ENCODE results near the gene FCER2. TPM values are rescaled to one million over a fixed set of nuclear protein-coding genes. Genes with fewer than 3 reads are reported as not detected.

FCER2 gene
- total RNA-seq, 1 donor from 2014 or later: 0.30 TPM

DNA sequence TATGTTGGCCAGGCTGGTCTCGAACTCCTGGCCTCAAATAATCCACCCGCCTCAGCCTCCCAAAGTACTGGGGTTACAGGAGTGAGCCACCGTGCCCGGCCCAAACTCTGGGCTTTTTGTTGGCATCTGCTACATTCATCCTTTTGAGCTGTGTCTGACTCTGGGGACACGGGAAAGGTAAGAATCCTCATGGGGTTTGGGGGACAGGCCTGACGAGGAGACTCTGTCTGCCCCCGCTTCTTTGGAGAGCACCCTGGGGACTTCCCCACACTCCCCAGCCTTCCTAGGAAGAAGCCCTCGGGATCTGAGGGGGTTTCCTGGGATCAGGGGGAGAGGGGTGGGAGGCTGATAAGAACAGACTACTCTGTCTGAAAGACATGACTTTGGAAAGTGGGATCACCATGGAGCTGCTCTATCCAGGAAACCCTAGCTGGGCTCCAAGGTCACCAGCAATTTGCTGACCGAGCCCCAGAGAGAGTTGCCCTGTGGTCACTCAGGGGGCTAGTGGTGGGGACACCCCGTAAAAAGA lies 8.1 kb upstream of the FCER2 start:
- Histone ChIP-seq H3K4me1 (no peaks in the 10 kb centered on the region), H3K4me3 (no peak overlapping the region), H3K9me3 (replicated peaks) (no peaks in the 10 kb centered on the region), H3K27me3 (ENCODE audit: low read depth) (peaks cover 15% of the 10 kb centered on the region), H3K36me3 (no peaks in the 10 kb centered on the region), H3K27ac (replicated peaks) (no peak overlapping the region)
- DNase-seq: no peak
- intact Hi-C loops (cut with micrococcal nuclease): no loop called here
- TF ChIP-seq, protein P1, sequence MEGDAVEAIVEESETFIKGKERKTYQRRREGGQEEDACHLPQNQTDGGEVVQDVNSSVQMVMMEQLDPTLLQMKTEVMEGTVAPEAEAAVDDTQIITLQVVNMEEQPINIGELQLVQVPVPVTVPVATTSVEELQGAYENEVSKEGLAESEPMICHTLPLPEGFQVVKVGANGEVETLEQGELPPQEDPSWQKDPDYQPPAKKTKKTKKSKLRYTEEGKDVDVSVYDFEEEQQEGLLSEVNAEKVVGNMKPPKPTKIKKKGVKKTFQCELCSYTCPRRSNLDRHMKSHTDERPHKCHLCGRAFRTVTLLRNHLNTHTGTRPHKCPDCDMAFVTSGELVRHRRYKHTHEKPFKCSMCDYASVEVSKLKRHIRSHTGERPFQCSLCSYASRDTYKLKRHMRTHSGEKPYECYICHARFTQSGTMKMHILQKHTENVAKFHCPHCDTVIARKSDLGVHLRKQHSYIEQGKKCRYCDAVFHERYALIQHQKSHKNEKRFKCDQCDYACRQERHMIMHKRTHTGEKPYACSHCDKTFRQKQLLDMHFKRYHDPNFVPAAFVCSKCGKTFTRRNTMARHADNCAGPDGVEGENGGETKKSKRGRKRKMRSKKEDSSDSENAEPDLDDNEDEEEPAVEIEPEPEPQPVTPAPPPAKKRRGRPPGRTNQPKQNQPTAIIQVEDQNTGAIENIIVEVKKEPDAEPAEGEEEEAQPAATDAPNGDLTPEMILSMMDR (IDR thresholded peaks at IDR 0.05; ENCODE audit: borderline replicate concordance): no peak

DNA sequence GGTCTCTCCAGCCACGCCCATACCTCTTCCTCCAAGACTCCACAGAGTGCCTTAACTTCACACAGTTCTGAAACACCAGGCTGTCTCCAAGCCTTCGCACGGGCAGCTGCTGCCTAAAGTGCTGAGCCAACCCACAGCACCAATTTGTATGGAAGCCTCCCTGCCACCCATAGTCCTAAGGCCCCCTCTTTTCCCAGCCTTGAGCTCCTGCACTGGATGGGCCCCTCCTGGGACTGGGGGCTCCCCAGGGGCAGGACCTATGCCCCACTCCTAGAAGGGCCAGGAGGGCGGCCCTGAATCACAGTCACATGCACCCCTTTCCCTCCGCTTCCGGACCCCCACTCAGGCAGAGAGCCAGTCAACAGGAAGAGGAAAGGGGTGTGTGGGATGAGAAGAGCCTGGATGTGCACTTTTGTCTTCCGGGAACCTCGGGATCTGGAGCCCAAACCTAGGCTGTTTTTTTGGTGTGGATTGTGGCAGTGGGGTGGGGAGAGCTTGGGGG lies 5.1 kb upstream of the FCER2 start:
- no peak for DNase-seq
- TF ChIP-seq, protein P1 (IDR thresholded peaks at IDR 0.05; ENCODE audit: borderline replicate concordance): no peak
- Histone ChIP-seq H3K36me3 (no peaks in the 10 kb centered on the region), H3K4me1 (no peaks in the 10 kb centered on the region), H3K4me3 (no peak overlapping the region), H3K9me3 (replicated peaks) (no peaks in the 10 kb centered on the region), H3K27me3 (ENCODE audit: low read depth) (peaks cover 43% of the 10 kb centered on the region), H3K27ac (replicated peaks) (no peak overlapping the region)
- intact Hi-C loops (cut with micrococcal nuclease): no loop called here

DNA sequence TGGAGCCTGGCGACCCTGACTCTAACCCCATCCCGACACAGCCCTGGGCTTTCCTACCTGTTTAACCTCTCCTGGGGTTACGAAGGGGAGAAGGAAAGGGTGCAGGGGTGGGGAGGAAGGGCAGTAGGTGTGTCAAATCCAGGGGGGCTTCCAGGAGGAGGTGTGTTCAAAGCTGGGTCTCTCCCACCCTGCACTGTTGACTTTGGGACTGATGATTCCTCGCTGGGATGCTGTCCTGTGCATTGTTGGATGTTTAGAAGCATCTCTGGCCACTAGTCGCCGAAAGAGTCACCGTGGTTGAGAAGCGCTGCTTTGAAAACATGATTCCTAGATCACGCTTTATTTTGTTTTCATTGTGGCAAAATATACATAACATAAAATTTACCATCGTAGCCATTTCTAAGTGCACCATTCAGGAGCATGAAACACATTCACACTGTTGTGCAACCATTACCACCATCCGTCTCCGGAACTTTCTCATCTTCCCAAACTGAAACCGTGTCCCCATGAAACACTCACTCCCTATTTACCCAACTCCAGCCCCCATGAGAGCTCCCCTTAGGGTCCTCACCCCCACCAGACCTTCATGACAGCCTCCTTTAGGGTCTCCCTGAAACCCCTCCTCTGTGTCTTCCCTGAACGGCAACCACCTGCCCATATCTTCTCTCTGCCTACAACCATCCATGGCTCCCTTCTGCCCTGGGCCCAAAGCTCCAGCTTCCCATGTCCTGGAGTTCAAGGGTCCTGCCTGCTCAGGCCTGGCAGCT lies 4.4 kb upstream of the FCER2 start:
- peak overlapping the region; percentile 38 for H3K27ac ChIP-seq (replicated peaks)
- no peak for DNase-seq
- H3K4me3 ChIP-seq: no peak overlapping the region
- intact Hi-C loops (cut with micrococcal nuclease): no loop called here
- H3K27me3 ChIP-seq (ENCODE audit: low read depth): peaks cover 49% of the 10 kb centered on the region
- TF ChIP-seq, protein P1 (IDR thresholded peaks at IDR 0.05; ENCODE audit: borderline replicate concordance): no peak
- no peaks in the 10 kb centered on the region for H3K4me1 ChIP-seq
- no peaks in the 10 kb centered on the region for H3K9me3 ChIP-seq (replicated peaks)
- no peaks in the 10 kb centered on the region for H3K36me3 ChIP-seq

DNA sequence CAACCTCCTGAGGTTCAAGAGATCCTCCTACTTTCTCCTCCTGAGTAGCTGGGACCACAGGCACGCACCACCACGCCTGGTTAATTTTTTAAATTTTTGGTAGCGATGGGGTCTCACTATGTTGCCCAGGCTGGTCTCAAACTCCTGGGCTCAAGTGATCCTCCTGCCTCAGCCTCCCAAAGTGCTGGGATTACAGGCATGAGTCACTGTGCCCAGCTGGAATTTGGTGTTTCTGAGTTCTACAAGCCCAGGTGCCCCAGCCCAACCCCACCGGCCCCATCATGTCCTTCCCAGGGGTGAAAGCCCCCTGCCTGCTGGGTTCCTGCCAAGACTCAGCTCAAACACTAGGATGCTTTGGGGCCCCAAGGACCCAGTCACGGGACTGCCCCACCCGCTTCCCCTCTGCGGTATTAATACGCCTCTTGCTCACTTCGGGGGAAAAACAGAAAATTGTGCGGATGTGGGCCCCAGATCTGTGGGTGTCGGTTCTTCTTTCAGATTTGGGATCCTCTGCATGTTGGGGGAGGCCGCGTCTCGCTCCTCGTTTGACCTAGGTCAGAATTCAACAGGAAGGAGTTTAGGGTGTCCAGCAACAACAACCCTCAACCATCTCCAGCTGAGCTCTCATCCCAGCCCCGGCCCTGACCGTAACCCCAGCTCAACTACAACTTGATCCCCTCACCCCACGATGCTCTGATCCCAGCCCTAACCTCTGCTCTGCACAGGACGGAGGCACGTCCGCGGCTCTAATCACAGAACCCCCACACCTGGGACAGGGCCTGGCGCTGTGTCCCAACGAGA lies 3.7 kb upstream of the FCER2 start:
- H3K27me3 ChIP-seq (ENCODE audit: low read depth): peaks cover 57% of the 10 kb centered on the region
- intact Hi-C loops (cut with micrococcal nuclease): no loop called here
- no peaks in the 10 kb centered on the region for H3K4me1 ChIP-seq
- H3K9me3 ChIP-seq (replicated peaks): no peaks in the 10 kb centered on the region
- DNase-seq: peak; percentile 30
- no peak overlapping the region for H3K4me3 ChIP-seq
- TF ChIP-seq, protein P1 (IDR thresholded peaks at IDR 0.05; ENCODE audit: borderline replicate concordance): no peak
- peak overlapping the region; percentile 38 for H3K27ac ChIP-seq (replicated peaks)
- no peaks in the 10 kb centered on the region for H3K36me3 ChIP-seq

DNA sequence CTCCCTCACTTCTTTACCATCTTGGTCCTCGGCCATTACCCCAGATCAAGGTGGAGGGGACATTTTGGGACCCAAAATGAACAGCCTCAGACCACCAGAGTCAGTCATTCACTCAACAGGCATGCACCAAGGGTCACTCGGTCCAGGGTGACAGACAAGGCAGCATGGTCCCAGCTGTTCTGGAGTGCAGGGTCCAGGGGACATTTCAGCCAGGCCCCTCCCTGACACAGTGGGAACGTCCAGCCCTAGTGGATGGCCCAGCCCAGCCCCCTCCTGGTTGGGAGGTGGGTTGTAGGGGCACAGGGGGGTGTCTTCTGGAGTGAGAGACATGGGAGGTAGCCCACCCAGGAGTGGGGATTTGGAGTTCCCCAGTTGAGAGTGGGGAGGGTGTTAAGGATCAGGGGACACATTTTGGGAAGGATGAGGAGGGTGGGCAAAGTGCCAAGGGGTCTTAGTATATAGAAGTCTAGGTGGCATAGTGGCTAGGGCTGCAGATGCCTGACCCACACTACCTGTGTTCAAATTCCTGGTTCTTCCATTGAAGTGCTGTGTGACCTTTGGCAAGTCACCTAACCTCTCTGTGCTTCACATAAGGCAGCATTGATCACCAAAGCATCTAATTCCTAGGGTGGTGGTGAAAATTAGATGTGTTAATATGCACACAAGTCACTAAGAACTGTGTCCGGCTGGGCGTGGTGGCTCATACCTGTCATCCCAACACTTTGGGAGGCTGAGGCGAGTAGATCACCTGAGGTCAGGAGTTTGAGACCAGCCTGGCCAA lies 2.5 kb upstream of the FCER2 start:
- DNase-seq: no peak
- Histone ChIP-seq H3K9me3 (replicated peaks) (no peaks in the 10 kb centered on the region), H3K36me3 (no peaks in the 10 kb centered on the region), H3K4me1 (no peaks in the 10 kb centered on the region), H3K27me3 (ENCODE audit: low read depth) (peaks cover 60% of the 10 kb centered on the region), H3K27ac (replicated peaks) (no peak overlapping the region), H3K4me3 (no peak overlapping the region)
- intact Hi-C loops (cut with micrococcal nuclease): no loop called here
- TF ChIP-seq, protein P1 (IDR thresholded peaks at IDR 0.05; ENCODE audit: borderline replicate concordance): no peak
